Measurements from ENCODE around the gene ELOVL1.

Gene ELOVL1

GRCh38 chr1:43351421-43352350 is 16.1 kb downstream of the ELOVL1 start:
- Histone ChIP-seq H3K4me3 (ENCODE audit: low read length) (no peak overlapping the region), H3K4me1 (ENCODE audit: control insufficient read depth, insufficient read depth, low read length) (peaks cover 24% of the 10 kb centered on the region), H3K4me2 (ENCODE audit: low read length) (no peak overlapping the region), H3K27me3 (ENCODE audit: control insufficient read depth, insufficient read depth, low read length) (peaks cover 13% of the 10 kb centered on the region), H3K36me3 (ENCODE audit: insufficient read depth, low read length) (no peaks in the 10 kb centered on the region), H3K9ac (ENCODE audit: low read depth, low read length) (no peak overlapping the region), H3K9me3 (replicated peaks; ENCODE audit: low read length) (no peaks in the 10 kb centered on the region)

DNA sequence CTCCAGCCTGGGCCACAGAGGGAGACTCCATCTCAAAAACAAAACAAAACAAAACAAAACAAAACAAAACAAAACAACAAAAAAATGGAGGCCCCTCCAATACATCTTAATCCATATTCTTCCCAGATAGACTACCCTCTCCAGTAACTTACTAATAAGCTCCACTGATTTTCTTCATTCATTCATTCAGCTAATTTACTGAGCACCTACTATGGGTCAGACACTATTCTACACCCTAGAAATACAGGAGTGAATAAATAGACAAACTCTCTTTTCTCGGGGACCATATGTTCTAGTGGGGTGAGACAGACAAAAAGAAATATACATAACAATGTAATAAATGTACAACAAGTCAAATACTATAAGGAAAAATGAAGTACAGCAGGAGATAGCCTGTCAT is 16.8 kb downstream of the ELOVL1 start:
- Histone ChIP-seq H3K4me3 (ENCODE audit: low read length) (no peak overlapping the region), H3K36me3 (ENCODE audit: insufficient read depth, low read length) (no peaks in the 10 kb centered on the region), H3K4me1 (ENCODE audit: control insufficient read depth, insufficient read depth, low read length) (peaks cover 24% of the 10 kb centered on the region), H3K4me2 (ENCODE audit: low read length) (no peak overlapping the region), H3K9me3 (replicated peaks; ENCODE audit: low read length) (no peaks in the 10 kb centered on the region), H3K9ac (ENCODE audit: low read depth, low read length) (no peak overlapping the region), H3K27me3 (ENCODE audit: control insufficient read depth, insufficient read depth, low read length) (peaks cover 18% of the 10 kb centered on the region)

DNA sequence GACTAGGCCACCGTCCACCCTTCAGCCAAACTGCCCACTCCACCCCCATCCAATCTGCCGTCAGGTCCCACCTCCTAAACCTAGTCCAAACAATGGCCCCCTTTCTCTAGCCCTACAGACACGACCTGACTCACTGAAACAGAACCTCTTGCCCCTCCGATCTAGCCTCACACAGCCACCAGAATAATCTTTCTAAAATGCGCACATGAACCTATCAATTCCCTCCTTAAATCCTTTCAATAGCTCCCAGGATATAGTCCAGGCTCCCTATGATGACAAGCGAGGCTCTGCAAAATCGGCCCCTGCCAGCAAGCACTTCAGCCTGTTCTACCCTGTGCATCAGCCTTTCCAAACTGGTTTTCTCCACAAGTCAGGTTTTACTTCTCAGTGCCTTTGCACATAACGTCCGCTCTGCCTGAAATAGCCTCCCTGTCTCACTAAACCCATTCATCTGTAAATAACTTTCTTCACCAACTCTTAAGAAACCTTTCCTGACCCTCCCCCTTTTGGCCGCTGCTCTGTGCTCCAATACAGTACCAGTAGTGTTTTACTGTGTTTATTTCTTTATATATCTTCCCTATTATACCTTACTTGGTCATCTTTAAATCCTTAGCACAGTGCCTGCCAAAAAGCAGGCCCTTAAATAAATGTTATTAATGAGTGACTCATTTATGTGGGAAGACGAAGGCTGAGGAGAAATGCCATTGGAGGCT is 18.1 kb downstream of the ELOVL1 start:
- no peaks in the 10 kb centered on the region for H3K36me3 ChIP-seq (ENCODE audit: insufficient read depth, low read length)
- peak overlapping the region; percentile 69 for H3K4me3 ChIP-seq (ENCODE audit: low read length)
- H3K27me3 ChIP-seq (ENCODE audit: control insufficient read depth, insufficient read depth, low read length): peaks cover 18% of the 10 kb centered on the region
- peaks cover 23% of the 10 kb centered on the region for H3K4me1 ChIP-seq (ENCODE audit: control insufficient read depth, insufficient read depth, low read length)
- H3K9ac ChIP-seq (ENCODE audit: low read depth, low read length): no peak overlapping the region
- H3K4me2 ChIP-seq (ENCODE audit: low read length): peak overlapping the region; percentile 87
- no peaks in the 10 kb centered on the region for H3K9me3 ChIP-seq (replicated peaks; ENCODE audit: low read length)

DNA sequence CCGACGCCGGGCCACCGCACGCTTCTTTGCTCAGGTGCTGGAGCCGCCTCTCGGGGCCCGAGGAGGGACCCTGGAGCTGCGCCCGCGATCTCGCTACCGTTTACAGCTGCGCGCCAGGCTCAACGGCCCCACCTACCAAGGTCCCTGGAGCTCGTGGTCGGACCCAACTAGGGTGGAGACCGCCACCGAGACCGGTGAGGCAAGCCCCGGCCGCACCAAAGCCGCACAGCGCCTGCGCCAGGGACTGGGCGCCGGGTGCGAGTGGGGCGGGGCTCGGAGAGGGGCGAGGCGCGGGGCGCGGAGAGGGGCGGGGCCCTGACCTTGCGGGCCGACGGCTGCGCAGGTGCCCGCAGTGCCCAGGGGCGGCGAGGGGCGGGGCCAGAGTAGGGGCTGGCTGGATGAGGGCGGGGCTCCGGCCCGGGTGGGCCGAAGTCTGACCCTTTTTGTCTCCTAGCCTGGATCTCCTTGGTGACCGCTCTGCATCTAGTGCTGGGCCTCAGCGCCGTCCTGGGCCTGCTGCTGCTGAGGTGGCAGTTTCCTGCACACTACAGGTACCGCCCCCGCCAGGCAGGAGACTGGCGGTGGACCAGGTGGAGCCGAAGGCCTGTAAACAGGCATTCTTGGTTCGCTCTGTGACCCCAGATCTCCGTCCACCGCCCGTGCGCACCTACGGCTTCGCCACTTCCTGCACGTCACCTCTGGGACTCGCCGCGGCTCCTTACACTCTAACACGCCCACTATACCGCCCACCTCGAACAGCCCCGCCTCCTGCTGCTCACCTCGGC is 18.8 kb downstream of the ELOVL1 start:
- Histone ChIP-seq H3K4me3 (ENCODE audit: low read length) (peak overlapping the region; percentile 69), H3K4me2 (ENCODE audit: low read length) (peak overlapping the region; percentile 87), H3K27me3 (ENCODE audit: control insufficient read depth, insufficient read depth, low read length) (peaks cover 18% of the 10 kb centered on the region), H3K36me3 (ENCODE audit: insufficient read depth, low read length) (no peaks in the 10 kb centered on the region), H3K4me1 (ENCODE audit: control insufficient read depth, insufficient read depth, low read length) (peaks cover 21% of the 10 kb centered on the region), H3K9ac (ENCODE audit: low read depth, low read length) (peak overlapping the region; percentile 52), H3K9me3 (replicated peaks; ENCODE audit: low read length) (no peaks in the 10 kb centered on the region)

DNA sequence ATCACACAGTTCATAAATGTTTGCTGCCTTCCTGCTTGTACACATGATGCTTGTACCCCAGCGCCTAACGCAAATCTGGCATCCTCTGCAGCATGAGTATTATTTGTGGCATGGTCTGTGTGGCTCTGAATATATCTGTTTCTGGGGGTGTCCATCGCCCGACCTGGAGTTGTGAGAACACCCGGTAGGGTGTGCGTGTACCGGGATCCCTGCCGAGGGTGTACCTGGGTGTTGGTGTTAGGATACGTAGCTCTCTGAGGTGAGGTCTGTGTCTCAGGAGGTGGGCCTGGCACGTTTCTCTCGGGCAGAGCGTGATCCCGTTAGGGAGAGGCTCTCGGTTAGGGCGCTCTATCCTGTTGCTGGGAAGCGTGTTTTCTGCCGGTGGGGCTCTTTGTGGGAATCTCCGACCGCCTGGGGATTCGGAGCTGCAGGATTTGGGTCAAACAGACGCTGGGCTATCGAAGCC is 19.4 kb downstream of the ELOVL1 start:
- Histone ChIP-seq H3K9ac (ENCODE audit: low read depth, low read length) (peak overlapping the region; percentile 52), H3K4me2 (ENCODE audit: low read length) (peak overlapping the region; percentile 87), H3K36me3 (ENCODE audit: insufficient read depth, low read length) (no peaks in the 10 kb centered on the region), H3K4me1 (ENCODE audit: control insufficient read depth, insufficient read depth, low read length) (peaks cover 21% of the 10 kb centered on the region), H3K9me3 (replicated peaks; ENCODE audit: low read length) (no peaks in the 10 kb centered on the region), H3K4me3 (ENCODE audit: low read length) (peak overlapping the region; percentile 69), H3K27me3 (ENCODE audit: control insufficient read depth, insufficient read depth, low read length) (peaks cover 18% of the 10 kb centered on the region)

GRCh38 chr1:43346636-43347035 is 21.2 kb downstream of the ELOVL1 start:
- Histone ChIP-seq H3K9me3 (replicated peaks; ENCODE audit: low read length) (no peaks in the 10 kb centered on the region), H3K36me3 (ENCODE audit: insufficient read depth, low read length) (no peaks in the 10 kb centered on the region), H3K4me3 (ENCODE audit: low read length) (no peak overlapping the region), H3K27me3 (ENCODE audit: control insufficient read depth, insufficient read depth, low read length) (peaks cover 18% of the 10 kb centered on the region), H3K4me2 (ENCODE audit: low read length) (no peak overlapping the region), H3K9ac (ENCODE audit: low read depth, low read length) (no peak overlapping the region), H3K4me1 (ENCODE audit: control insufficient read depth, insufficient read depth, low read length) (peaks cover 21% of the 10 kb centered on the region)

DNA sequence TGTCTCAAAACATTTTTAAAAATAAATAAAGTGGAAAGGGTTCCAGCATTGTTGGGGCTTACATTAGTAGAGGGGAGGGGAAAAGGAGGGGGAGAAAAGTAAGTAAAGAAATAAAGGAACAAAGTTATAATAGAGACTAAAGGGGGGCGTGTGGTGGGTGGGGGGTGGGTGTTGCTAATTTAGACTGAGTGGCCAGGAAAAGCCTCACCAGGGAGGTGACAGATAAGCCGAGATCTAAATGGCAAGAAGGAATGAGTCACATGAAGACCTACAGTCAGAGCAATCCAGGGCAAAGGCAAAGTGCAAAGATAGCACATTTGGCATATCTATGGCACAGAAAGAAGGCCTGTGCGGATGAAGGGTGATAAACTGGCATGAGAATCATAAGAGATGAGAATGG is 22.7 kb downstream of the ELOVL1 start:
- peaks cover 17% of the 10 kb centered on the region for H3K4me1 ChIP-seq (ENCODE audit: control insufficient read depth, insufficient read depth, low read length)
- no peak overlapping the region for H3K9ac ChIP-seq (ENCODE audit: low read depth, low read length)
- no peak overlapping the region for H3K4me2 ChIP-seq (ENCODE audit: low read length)
- H3K27me3 ChIP-seq (ENCODE audit: control insufficient read depth, insufficient read depth, low read length): peaks cover 28% of the 10 kb centered on the region
- H3K9me3 ChIP-seq (replicated peaks; ENCODE audit: low read length): no peaks in the 10 kb centered on the region
- no peaks in the 10 kb centered on the region for H3K36me3 ChIP-seq (ENCODE audit: insufficient read depth, low read length)
- H3K4me3 ChIP-seq (ENCODE audit: low read length): no peak overlapping the region

GRCh38 chr1:43344267-43344850 is 23.5 kb downstream of the ELOVL1 start:
- Histone ChIP-seq H3K27me3 (ENCODE audit: control insufficient read depth, insufficient read depth, low read length) (peaks cover 34% of the 10 kb centered on the region), H3K4me3 (ENCODE audit: low read length) (no peak overlapping the region), H3K9me3 (replicated peaks; ENCODE audit: low read length) (no peaks in the 10 kb centered on the region), H3K36me3 (ENCODE audit: insufficient read depth, low read length) (no peaks in the 10 kb centered on the region), H3K4me2 (ENCODE audit: low read length) (no peak overlapping the region), H3K4me1 (ENCODE audit: control insufficient read depth, insufficient read depth, low read length) (peaks cover 10% of the 10 kb centered on the region), H3K9ac (ENCODE audit: low read depth, low read length) (no peak overlapping the region)

DNA sequence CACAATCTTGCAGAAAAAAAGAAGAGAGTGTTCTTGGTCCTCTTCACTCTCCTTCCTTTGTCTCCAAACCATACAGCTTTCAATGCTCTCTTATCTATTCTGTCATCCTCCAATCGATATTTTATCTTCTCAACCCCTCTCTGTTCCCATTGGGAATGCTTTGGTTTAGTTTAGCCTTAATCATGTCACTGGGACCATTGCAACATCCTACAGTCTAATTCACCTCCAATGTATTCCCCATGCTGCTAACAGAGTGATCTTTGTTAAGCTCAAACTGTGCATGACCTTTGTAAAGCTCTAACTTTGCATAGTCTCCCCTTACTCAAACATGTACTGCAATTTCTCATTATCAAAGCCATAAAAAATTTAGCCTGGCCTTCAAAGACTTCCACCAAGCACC is 27.3 kb downstream of the ELOVL1 start:
- Histone ChIP-seq H3K36me3 (ENCODE audit: insufficient read depth, low read length) (no peaks in the 10 kb centered on the region), H3K4me3 (ENCODE audit: low read length) (no peak overlapping the region)

DNA sequence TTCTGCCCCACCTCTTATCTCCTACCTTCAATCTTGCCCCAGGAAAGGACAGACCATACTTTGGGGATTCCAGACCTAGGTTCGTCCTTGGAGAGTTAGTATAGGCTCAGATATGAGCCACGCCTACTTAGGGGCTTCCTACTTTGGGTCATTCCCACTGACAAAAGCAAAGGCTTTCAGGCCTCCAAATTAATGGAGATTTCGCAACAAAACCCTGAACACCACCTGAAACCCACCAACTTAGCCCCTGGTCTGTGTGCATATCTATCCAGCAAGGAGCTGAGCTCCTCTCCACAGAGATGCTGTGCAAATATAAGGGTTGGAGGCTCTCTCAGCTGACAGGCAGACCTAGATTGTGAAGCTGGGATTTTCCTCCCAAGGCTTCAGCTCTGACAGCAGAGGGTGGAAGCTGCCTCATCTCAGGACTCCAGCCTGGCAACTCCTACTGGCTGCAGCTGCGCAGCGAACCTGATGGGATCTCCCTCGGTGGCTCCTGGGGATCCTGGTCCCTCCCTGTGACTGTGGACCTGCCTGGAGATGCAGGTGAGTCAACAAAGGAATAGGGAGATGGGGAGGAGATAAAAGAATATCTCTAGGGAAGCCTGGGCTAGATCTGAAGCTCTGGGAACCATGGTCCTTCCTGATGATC is 28.1 kb downstream of the ELOVL1 start:
- no peaks in the 10 kb centered on the region for H3K4me1 ChIP-seq (ENCODE audit: control insufficient read depth, insufficient read depth, low read length)
- H3K4me3 ChIP-seq (ENCODE audit: low read length): no peak overlapping the region
- peaks cover 31% of the 10 kb centered on the region for H3K27me3 ChIP-seq (ENCODE audit: control insufficient read depth, insufficient read depth, low read length)
- H3K4me2 ChIP-seq (ENCODE audit: low read length): no peak overlapping the region
- no peak overlapping the region for H3K9ac ChIP-seq (ENCODE audit: low read depth, low read length)
- no peaks in the 10 kb centered on the region for H3K36me3 ChIP-seq (ENCODE audit: insufficient read depth, low read length)
- no peaks in the 10 kb centered on the region for H3K9me3 ChIP-seq (replicated peaks; ENCODE audit: low read length)

More for the DNA sequence above, 27.3 kb downstream of the ELOVL1 start:
- Histone ChIP-seq H3K27me3 (ENCODE audit: control insufficient read depth, insufficient read depth, low read length) (peaks cover 31% of the 10 kb centered on the region), H3K9ac (ENCODE audit: low read depth, low read length) (no peak overlapping the region), H3K9me3 (replicated peaks; ENCODE audit: low read length) (no peaks in the 10 kb centered on the region), H3K4me2 (ENCODE audit: low read length) (no peak overlapping the region), H3K4me1 (ENCODE audit: control insufficient read depth, insufficient read depth, low read length) (no peaks in the 10 kb centered on the region)
